GM12878 (cell line): ENCODE measurements around the gene MYRFL. TPM values are rescaled to one million over a fixed set of nuclear protein-coding genes. Genes with fewer than 3 reads are reported as not detected.

Source experiments
- ATAC-seq: fragments of 200-7000 bp; cut with Tn5 transposase; 3 replicates; pipeline ENCODE4 v1.9.1; 2020; ENCODE audit warnings: mild to moderate bottlenecking, moderate library complexity
- BruUV-seq: library from RNA; stranded (reverse); fragments of 400-500 nt; replicated peaks from 2 replicates; lab custom pipeline; 2021; lab: Mats Ljungman, UMichigan
- CTCF ChIA-PET: fragments of 300-600 bp; sonication (Branson Sonifier 250); formaldehyde crosslinking; extraction: SDS; loops from one replicate; lab custom pipeline; 2021; ENCODE audit warnings: inconsistent platforms; lab: Yijun Ruan, JAX
- POLR2A ChIA-PET: fragments of 350-600 bp; formaldehyde crosslinking; extraction: SDS; loops from one replicate; lab custom pipeline; 2021; ENCODE audit warnings: inconsistent platforms; lab: Charles Lee
- RAD21 ChIA-PET: fragments of 300-600 bp; sonication (Branson Sonifier 250); formaldehyde crosslinking; loops from one replicate; lab custom pipeline; 2023; ENCODE audit warnings: antibody characterized with exemption; ENCODE audit not compliant: unreplicated experiment; lab: Charles Lee
- SMC1A ChIA-PET: fragments of 300-600 bp; sonication (Branson Sonifier 250); formaldehyde crosslinking; loops from one replicate; lab custom pipeline; 2023; ENCODE audit not compliant: unreplicated experiment, uncharacterized antibody; lab: Charles Lee
- DNase-seq: peaks from one replicate; pipeline ENCODE4 v3.0.0-alpha.2; 2011; ENCODE audit warnings: low read depth, low spot score
- FAIRE-seq: peaks from 3 replicates; lab custom pipeline; 2011; peaks lifted over from hg19 to GRCh38; lab: Jason Lieb, UNC
- H2AFZ ChIP-seq: 2 replicates; pipeline ENCODE4 v1.6.0; 2011; ENCODE audit warnings: low read depth, low read length, control low read depth; ENCODE audit not compliant: control insufficient read depth
- H3K27ac ChIP-seq: 2 replicates; pipeline ENCODE4 v1.5.1; 2011; ENCODE audit warnings: control low read depth; ENCODE audit not compliant: control insufficient read depth, insufficient read depth
- H3K27me3 ChIP-seq, 2 experiments: replicated peaks in 1 of 2; 2 replicates each; pipeline versions ENCODE4 v1.6.0 to v1.6.1; 2011; ENCODE audit warnings: low read length in 1 of 2; ENCODE audit not compliant: control insufficient read depth in 2 of 2, insufficient read depth in 2 of 2
- H3K36me3 ChIP-seq, 2 experiments: 2 replicates each; pipeline ENCODE4 v1.5.1; 2011; ENCODE audit warnings: low read length in 1 of 2; ENCODE audit not compliant: control insufficient read depth in 2 of 2, insufficient read depth in 2 of 2
- H3K4me1 ChIP-seq: 2 replicates; pipeline ENCODE4 v1.6.1; 2011; ENCODE audit warnings: mild to moderate bottlenecking, low read length, moderate library complexity, mixed read lengths; ENCODE audit not compliant: control insufficient read depth, insufficient read depth
- H3K4me2 ChIP-seq: 2 replicates; pipeline ENCODE4 v1.6.0; 2011; ENCODE audit warnings: control low read depth; ENCODE audit not compliant: control insufficient read depth, insufficient read depth
- H3K4me3 ChIP-seq: fragments of 200-600 bp; sonication (generic); 2 replicates; pipeline ENCODE4 v1.5.1; 2016
- H3K79me2 ChIP-seq: 2 replicates; pipeline ENCODE4 v1.6.0; 2011; ENCODE audit warnings: low read length; ENCODE audit not compliant: control insufficient read depth, insufficient read depth
- H3K9ac ChIP-seq: 2 replicates; pipeline ENCODE4 v1.8.0; 2011; ENCODE audit warnings: low read length, control low read depth, mixed read lengths; ENCODE audit not compliant: control insufficient read depth, insufficient read depth
- H3K9me3 ChIP-seq: replicated peaks from 3 replicates; pipeline ENCODE4 v1.5.1; 2011; ENCODE audit warnings: mild to moderate bottlenecking, low read length; ENCODE audit not compliant: control insufficient read depth, insufficient read depth
- H4K20me1 ChIP-seq: 2 replicates; pipeline ENCODE4 v1.6.0; 2011; ENCODE audit not compliant: control insufficient read depth, insufficient read depth
- ASH2L ChIP-seq: fragments of 300-600, 200-600 bp; sonication (generic); IDR thresholded peaks from 2 replicates; pipeline ENCODE4 v1.6.1; 2017; ENCODE audit warnings: low read depth, mild to moderate bottlenecking, borderline replicate concordance
- EZH2 ChIP-seq: IDR thresholded peaks from 2 replicates; pipeline ENCODE4 v1.6.1; 2012; ENCODE audit warnings: low read depth, mild to moderate bottlenecking, control low read depth, inconsistent platforms, low read length, borderline replicate concordance; ENCODE audit not compliant: control insufficient read depth
- MEF2A ChIP-seq: IDR thresholded peaks from 2 replicates; pipeline ENCODE4 v1.6.1; 2011; ENCODE audit warnings: low read depth, mild to moderate bottlenecking, low read length, moderate library complexity; ENCODE audit not compliant: insufficient read depth
- MXI1 ChIP-seq: fragments of 150-350 bp; IDR thresholded peaks from 2 replicates; pipeline ENCODE4 v1.6.1; 2011; ENCODE audit warnings: low read depth, mild to moderate bottlenecking, inconsistent platforms, low read length, improper control_type of control experiment
- NFYA ChIP-seq: IDR thresholded peaks from 2 replicates; pipeline ENCODE4 v1.6.1; 2011; ENCODE audit warnings: low read depth, mild to moderate bottlenecking, low read length, improper control_type of control experiment, borderline replicate concordance
- POLR2AphosphoS5 ChIP-seq: IDR thresholded peaks from 2 replicates; pipeline ENCODE4 v1.6.1; 2011; ENCODE audit warnings: mild to moderate bottlenecking, low read length, inconsistent platforms
- TCF3 ChIP-seq: IDR thresholded peaks from 2 replicates; pipeline ENCODE4 v1.6.1; 2012; ENCODE audit warnings: low read depth, mild to moderate bottlenecking, low read length, borderline replicate concordance; ENCODE audit not compliant: insufficient read depth
- TCF7 ChIP-seq: IDR thresholded peaks from 2 replicates; pipeline ENCODE4 v1.6.1; 2014; ENCODE audit warnings: antibody characterized with exemption, borderline replicate concordance
- WGBS: methylation state at CpG from one replicate; pipeline ENCODE4 v1.1.6; 2016; ENCODE audit warnings: low lambda C conversion rate; ENCODE audit not compliant: insufficient replicate concordance, insufficient coverage; ENCODE audit errors: missing lambda C conversion rate; 5-methylcytosine and 5-hydroxymethylcytosine counted together
- in situ Hi-C: fragments of 300-500 bp; cut with MboI; formaldehyde crosslinking; loops from 9 replicates; pipeline ENCODE4 v1.14.3; 2018; ENCODE audit warnings: mixed read lengths
- intact Hi-C: fragments of 100-400 bp; cut with micrococcal nuclease; formaldehyde crosslinking; loops from one replicate; pipeline ENCODE4 v1.14.2; 2022; ENCODE audit not compliant: unreplicated experiment
- polyA plus RNA-seq, 11 experiments: library from polyadenylated mRNA; depleted of rRNA in 4 of 11; unstranded in 6 of 11; stranded (reverse) in 5 of 11; fragments of >200 nt; fragmentation: Nextera tagmentation in 4 of 11; fragmentation: Illumina TruSeq in 1 of 11; extraction: Ambion mirVana in 4 of 11; extraction: Trizol in 1 of 11; gene quantifications; 1 replicate in 1 of 11; 2 replicates in 10 of 11; pipeline versions ENCODE4 v1.2.1 to v1.2.3, GENCODE V29; 2011 to 2016; ENCODE audit warnings: inconsistent platforms in 2 of 11, missing spikeins in 2 of 11, low read depth in 1 of 11
- total RNA-seq, 4 experiments: library from RNA; depleted of rRNA in 3 of 4; stranded (reverse); fragments of >200 nt in 3 of 4; fragmentation: Illumina TruSeq in 1 of 4; extraction: Trizol in 1 of 4; gene quantifications; 2 replicates each; pipeline versions ENCODE4 v1.2.1 to v1.2.3, GENCODE V29; 2013 to 2021

MYRFL gene
- total and polyA plus RNA-seq, 10 of the 15 experiments (the other 5 are each of a cell fraction or from before 2014, with no cell fraction given) = 0.24 to 1.8 (median 0.64) TPM

GRCh38 chr12:69908203-69908602, 83.2 kb downstream of the MYRFL start:
- CTCF ChIA-PET = interaction anchor here (1.3 to 1.6 kb wide), 3 partner anchors 8 to 669 kb away, joined by 4 to 14 read pairs (median 7); no protein-coding TSS in a partner anchor

GRCh38 chr12:69910694-69911093, 85.7 kb downstream of the MYRFL start:
- no peak for TF ChIP-seq POLR2AphosphoS5
- no peak for TF ChIP-seq EZH2
- TF ChIP-seq NFYA = no peak
- Histone ChIP-seq H3K4me2 (no peak overlapping the region), H3K27ac (no peak overlapping the region), H2AFZ (no peak overlapping the region), H3K9me3 (no peaks in the 10 kb centered on the region; the same call in 1 of the 3 replicates), H3K4me3 (no peak overlapping the region), H3K36me3 (no peaks in the 10 kb centered on the region), H3K9ac (no peak overlapping the region), H3K79me2 (no peaks in the 10 kb centered on the region), H4K20me1 (no peaks in the 10 kb centered on the region), H3K4me1 (peaks cover 16% of the 10 kb centered on the region), H3K27me3 (no peaks in the 10 kb centered on the region)
- ChIA-PET POLR2A (no interaction called here), CTCF (no interaction called here), SMC1A (interaction anchor here (0.7 kb wide), 1 partner anchor 46 kb away, joined by 3 read pairs; no protein-coding TSS in a partner anchor), RAD21 (no interaction called here)
- ATAC-seq = no peak
- intact Hi-C loops (no loop called here), in situ Hi-C loops (no loop called here)
- BruUV-seq = no TSS peak
- no peak for DNase-seq
- no peak for FAIRE-seq
- 96% methylated on average over 2 of the region's 2 CpGs for WGBS

More at GRCh38 chr12:69908203-69908602, 83.2 kb downstream of the MYRFL start:
- no TSS peak for BruUV-seq
- Histone ChIP-seq H3K4me2 (no peak overlapping the region), H4K20me1 (no peaks in the 10 kb centered on the region), H3K9ac (no peak overlapping the region), H3K27ac (no peak overlapping the region), H3K36me3 (no peaks in the 10 kb centered on the region), H3K4me3 (no peak overlapping the region), H3K9me3 (no peaks in the 10 kb centered on the region; the same call in 2 of the 3 replicates), H3K79me2 (no peaks in the 10 kb centered on the region), H3K27me3 (no peaks in the 10 kb centered on the region), H2AFZ (no peak overlapping the region), H3K4me1 (peaks cover 16% of the 10 kb centered on the region)
- no peak for ATAC-seq
- TF ChIP-seq TCF3 (no peak), MXI1 (no peak), MEF2A (no peak), ASH2L (no peak), TCF7 (no peak)
- RAD21 ChIA-PET = interaction anchor here (1.4 kb wide), 1 partner anchor 11 kb away, joined by 3 read pairs; no protein-coding TSS in a partner anchor
- SMC1A ChIA-PET = interaction anchor here (1.2 to 1.9 kb wide), 3 partner anchors 11 to 24 kb away, joined by 3 to 8 read pairs (median 7); no protein-coding TSS in a partner anchor
- no peak for FAIRE-seq
- DNase-seq = no peak
- in situ Hi-C loops = no loop called here
- 97% methylated on average over 3 of the region's 3 CpGs for WGBS
- POLR2A ChIA-PET = no interaction called here
- intact Hi-C loops = no loop called here
